Tibial nerve (tissue), 4 donors: ENCODE results near the gene COX19. TPM values are rescaled to one million over a fixed set of nuclear protein-coding genes. Genes with fewer than 3 reads are reported as not detected.

Experiments
- DNase-seq, 2 donors: peaks; one replicate each; pipeline ENCODE4 v3.0.0-alpha.2; 2019; ENCODE audit warnings: low spot score in 2 of 2
- H3K27ac ChIP-seq, 4 donors: fragments of 200-600 bp; sonication (generic) in 3 of 4; one replicate each; pipeline ENCODE4 v1.5.1; 2017 to 2019; ENCODE audit warnings: mild to moderate bottlenecking in 1 of 4
- H3K27me3 ChIP-seq, 2 donors: fragments of 200-600 bp; sonication (generic) in 1 of 2; one replicate each; pipeline versions ENCODE4 v1.5.1 to v1.6.0; 2017 to 2019
- H3K36me3 ChIP-seq, 3 donors: fragments of 200-600 bp; sonication (generic); one replicate each; pipeline ENCODE4 v1.5.1; 2018 to 2019
- H3K4me1 ChIP-seq, 4 donors: fragments of 200-600 bp; sonication (generic) in 3 of 4; one replicate each; pipeline ENCODE4 v1.5.1; 2017 to 2019
- H3K4me3 ChIP-seq, 4 donors: fragments of 200-600 bp; sonication (generic) in 3 of 4; one replicate each; pipeline ENCODE4 v1.5.1; 2017 to 2019; ENCODE audit warnings: mild to moderate bottlenecking in 1 of 4, moderate library complexity in 1 of 4
- H3K9me3 ChIP-seq, 4 donors: fragments of 200-600 bp; sonication (generic) in 3 of 4; one replicate each; pipeline ENCODE4 v1.5.1; 2017 to 2019
- EP300 ChIP-seq, 2 donors: sonication (generic); formaldehyde crosslinking; IDR thresholded peaks; one replicate each; pipeline ENCODE4 v1.6.1; 2017; ENCODE audit warnings: antibody characterized with exemption in 2 of 2, mild to moderate bottlenecking in 1 of 2
- POLR2A ChIP-seq, 2 donors: fragments of 450-650 bp; IDR thresholded peaks; one replicate each; pipeline ENCODE4 v1.6.1; 2017; ENCODE audit warnings: antibody characterized with exemption in 2 of 2, mild to moderate bottlenecking in 2 of 2, moderate library complexity in 2 of 2
- WGBS, 2 donors: methylation state at CpG; one replicate each; pipeline ENCODE4 v1.1.5; 2018; 5-methylcytosine and 5-hydroxymethylcytosine counted together
- total RNA-seq, 4 donors: library from RNA; depleted of rRNA; stranded (reverse); fragments of >200 nt; gene quantifications; one replicate each; pipeline ENCODE4 v1.1.0, GENCODE V29; 2016
- TF ChIP-seq, protein P1 (sequence below), 5 experiments: fragments of 200-600 bp in 3 of 5; fragments of 450-650 bp in 2 of 5; sonication (generic) in 3 of 5; IDR thresholded peaks; one replicate each; pipeline ENCODE4 v1.5.1; 2016 to 2019; ENCODE audit warnings: antibody characterized with exemption in 5 of 5, mild to moderate bottlenecking in 3 of 5, moderate library complexity in 2 of 5

The COX19 gene
- total RNA-seq, 4 donors from 2014 or later = 10.8 to 21.3 (median 11.2) TPM

DNA sequence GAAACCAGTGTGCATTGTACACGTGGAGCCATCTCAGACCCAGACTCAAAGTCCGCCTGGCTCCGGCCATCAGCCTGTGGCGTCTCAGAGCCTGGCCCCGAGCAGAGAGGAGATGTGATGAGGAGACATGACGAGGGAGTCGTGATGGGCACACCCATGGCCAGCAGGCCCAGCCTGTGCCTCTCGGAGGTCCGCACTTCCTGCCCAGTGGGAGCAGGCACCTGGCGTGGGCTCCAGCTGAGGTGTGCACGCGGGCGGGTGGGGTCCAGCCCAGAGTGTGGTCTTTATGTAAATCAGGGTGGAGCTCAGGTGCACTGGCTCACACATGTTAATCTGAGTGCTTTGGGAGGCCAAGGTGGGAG lies 43.0 kb upstream of the COX19 start:
- Histone ChIP-seq H3K27me3 (no peaks in the 10 kb centered on the region), H3K36me3 (peaks cover 0 to 66% (median 0%) of the 10 kb centered on the region in 3 donors), H3K4me3 (no peak overlapping the region), H3K4me1 (peaks cover 0 to 32% (median 0%) of the 10 kb centered on the region in 4 donors), H3K9me3 (no peaks in the 10 kb centered on the region), H3K27ac (no peak overlapping the region)
- 87 to 88% methylated on average over 7 to 13 of the region's 13 CpGs for WGBS, 2 donors
- no peak for TF ChIP-seq EP300 (IDR thresholded peaks at IDR 0.05)
- no peak for TF ChIP-seq POLR2A (IDR thresholded peaks at IDR 0.05)
- TF ChIP-seq, protein P1, sequence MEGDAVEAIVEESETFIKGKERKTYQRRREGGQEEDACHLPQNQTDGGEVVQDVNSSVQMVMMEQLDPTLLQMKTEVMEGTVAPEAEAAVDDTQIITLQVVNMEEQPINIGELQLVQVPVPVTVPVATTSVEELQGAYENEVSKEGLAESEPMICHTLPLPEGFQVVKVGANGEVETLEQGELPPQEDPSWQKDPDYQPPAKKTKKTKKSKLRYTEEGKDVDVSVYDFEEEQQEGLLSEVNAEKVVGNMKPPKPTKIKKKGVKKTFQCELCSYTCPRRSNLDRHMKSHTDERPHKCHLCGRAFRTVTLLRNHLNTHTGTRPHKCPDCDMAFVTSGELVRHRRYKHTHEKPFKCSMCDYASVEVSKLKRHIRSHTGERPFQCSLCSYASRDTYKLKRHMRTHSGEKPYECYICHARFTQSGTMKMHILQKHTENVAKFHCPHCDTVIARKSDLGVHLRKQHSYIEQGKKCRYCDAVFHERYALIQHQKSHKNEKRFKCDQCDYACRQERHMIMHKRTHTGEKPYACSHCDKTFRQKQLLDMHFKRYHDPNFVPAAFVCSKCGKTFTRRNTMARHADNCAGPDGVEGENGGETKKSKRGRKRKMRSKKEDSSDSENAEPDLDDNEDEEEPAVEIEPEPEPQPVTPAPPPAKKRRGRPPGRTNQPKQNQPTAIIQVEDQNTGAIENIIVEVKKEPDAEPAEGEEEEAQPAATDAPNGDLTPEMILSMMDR (IDR thresholded peaks at IDR 0.05) = no peak
- DNase-seq = no peak

DNA sequence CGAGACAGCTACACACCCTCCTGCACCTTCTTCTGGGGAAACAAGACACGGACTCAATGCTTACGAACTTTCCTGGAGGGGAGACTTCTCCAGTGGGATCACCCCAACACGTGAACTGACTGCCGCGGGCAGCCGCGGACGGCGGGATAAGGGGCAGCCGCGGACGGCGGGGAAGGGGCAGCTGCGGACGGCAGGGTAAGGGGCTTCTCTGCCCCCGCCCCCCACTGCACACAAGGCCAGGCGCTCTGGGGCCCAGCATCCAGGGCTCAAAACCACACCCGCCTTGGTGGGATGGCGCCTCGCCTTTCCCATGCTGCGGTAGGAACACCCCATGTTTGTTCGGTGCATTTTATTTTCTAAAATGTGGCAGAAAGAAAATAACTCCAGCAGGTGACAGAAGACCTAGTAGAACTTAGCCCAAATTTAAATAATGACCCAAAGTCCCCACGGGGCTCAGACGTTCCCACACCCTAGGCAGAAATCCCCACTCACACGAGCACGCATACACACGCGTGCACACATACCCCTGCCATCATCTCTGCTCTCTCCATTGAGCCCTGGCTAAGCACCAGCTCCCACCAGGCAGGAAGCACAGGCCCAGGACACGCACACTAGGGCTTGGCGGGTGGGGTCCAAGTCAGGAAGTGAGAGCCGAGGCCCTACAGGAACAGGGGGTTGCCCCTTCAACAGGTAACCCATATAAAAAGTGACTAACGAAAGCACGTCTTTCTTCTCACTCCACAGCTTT lies 42.4 kb upstream of the COX19 start:
- no peak for DNase-seq
- 92 to 93% methylated on average over 31 to 34 of the region's 34 CpGs for WGBS, 2 donors
- Histone ChIP-seq H3K36me3 (peaks cover 0 to 61% (median 0%) of the 10 kb centered on the region in 3 donors), H3K9me3 (no peaks in the 10 kb centered on the region), H3K27me3 (no peaks in the 10 kb centered on the region), H3K4me1 (peaks cover 0 to 36% (median 0%) of the 10 kb centered on the region in 4 donors), H3K27ac (no peak overlapping the region), H3K4me3 (no peak overlapping the region)
- TF ChIP-seq, protein P1 (IDR thresholded peaks at IDR 0.05) = no peak

DNA sequence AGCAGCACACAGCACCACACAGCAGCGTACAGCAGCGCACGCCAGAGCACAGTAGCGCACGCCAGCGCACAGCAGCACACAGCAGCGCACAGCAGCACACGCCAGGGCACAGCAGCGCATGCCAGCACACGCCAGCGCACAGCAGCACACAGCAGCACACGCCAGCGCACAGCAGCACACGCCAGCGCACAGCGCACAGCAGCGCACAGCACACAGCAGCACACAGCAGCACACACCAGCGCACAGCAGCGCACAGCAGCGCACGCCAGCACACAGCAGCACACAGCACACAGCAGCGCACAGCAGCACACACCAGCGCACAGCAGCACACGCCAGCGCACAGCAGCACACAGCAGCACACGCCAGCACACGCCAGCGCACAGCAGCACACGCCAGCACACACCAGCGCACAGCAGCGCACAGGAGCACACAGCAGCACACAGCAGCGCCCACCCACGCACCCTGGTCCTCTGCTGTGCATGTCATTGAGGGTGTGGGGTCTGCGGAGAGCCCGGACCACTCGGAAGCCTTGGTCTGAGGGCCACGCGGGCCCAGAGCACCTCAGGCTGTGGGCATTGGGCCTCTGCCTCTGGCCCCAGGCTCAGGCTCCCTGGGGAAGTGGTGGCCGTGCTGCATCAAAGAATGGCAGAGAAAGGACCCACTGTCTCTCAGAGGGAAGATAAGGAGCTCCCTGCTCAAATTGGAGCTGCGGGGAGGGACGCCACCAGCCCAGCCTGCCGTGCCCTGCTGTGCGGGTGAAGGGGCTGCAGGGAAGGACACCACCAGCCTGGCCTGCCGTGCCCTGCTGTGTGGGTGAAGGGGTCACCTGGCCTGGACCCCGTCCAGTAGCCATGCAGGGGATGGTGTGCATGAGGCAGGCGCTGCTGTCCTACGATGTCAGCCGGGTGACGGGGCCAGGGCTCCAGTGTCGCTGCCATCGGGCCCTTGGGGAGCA lies 41.5 kb upstream of the COX19 start:
- no peak overlapping the region for H3K4me3 ChIP-seq
- H3K27me3 ChIP-seq = no peaks in the 10 kb centered on the region
- peaks cover 0 to 45% (median 1%) of the 10 kb centered on the region in 4 donors for H3K4me1 ChIP-seq
- no peak overlapping the region for H3K27ac ChIP-seq
- H3K9me3 ChIP-seq = no peaks in the 10 kb centered on the region
- H3K36me3 ChIP-seq = peaks cover 0 to 52% (median 0%) of the 10 kb centered on the region in 3 donors
- 81 to 92% methylated on average over 18 to 22 of the region's 51 CpGs for WGBS, 2 donors
- TF ChIP-seq, protein P1 (IDR thresholded peaks at IDR 0.05) = no peak
- TF ChIP-seq POLR2A (IDR thresholded peaks at IDR 0.05) (no peak), EP300 (IDR thresholded peaks at IDR 0.05) (no peak)
- no peak for DNase-seq

DNA sequence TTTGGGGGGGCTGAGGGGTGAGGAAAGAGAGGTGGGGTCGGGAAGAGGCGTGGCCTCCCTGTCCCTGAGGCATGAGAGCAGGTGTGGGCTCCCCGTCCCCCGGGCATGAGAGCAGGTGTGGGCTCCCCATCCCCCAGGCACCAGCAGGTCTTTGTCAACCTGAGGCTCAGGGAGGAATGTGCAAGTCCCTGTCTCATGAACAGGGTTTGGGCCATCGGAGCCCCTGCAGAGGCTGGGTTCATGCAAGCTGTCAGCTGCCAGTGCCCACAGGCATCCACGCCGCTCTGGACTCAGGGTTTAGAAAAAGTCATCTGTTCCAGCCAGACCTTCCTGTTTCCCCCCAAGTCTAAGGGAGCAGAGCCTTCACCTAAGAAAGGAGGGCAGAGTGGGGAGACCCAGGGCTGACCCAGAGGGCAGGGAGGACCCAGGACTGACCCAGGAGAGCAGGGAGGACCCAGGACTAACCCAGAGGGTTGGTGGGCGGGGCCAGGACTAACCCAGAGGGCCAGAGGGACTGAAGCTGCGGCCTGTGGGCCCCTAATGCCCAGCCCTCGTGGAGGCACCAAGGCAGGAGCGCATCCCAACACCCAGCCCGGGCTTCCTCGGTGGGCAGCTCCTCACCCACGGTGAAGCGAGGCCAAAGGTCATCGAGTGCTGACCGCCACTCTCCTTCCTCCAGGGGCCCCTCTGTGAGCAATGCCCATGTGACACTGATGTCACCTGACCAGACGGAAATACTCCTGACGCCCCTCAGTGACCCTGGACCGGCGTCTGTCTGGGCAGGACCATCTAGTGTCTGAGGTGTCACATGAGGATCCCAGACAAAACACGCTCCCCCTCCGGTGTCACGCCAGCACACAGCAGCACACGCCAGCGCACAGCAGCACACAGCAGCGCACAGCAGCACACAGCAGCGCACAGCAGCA lies 40.1 kb upstream of the COX19 start:
- Histone ChIP-seq H3K9me3 (no peaks in the 10 kb centered on the region), H3K27me3 (no peaks in the 10 kb centered on the region), H3K36me3 (peaks cover 0 to 38% (median 0%) of the 10 kb centered on the region in 3 donors), H3K4me1 (peaks cover 0 to 58% (median 6%) of the 10 kb centered on the region in 4 donors), H3K27ac (peak overlapping the region in 1 of 4 donors; percentile 73), H3K4me3 (no peak overlapping the region)
- TF ChIP-seq, protein P1 (IDR thresholded peaks at IDR 0.05) = no peak
- TF ChIP-seq EP300 (IDR thresholded peaks at IDR 0.05) (no peak), POLR2A (IDR thresholded peaks at IDR 0.05) (no peak)
- 64 to 65% methylated on average over 17 to 28 of the region's 28 CpGs for WGBS, 2 donors
- no peak for DNase-seq
